Endothelial cell of umbilical vein (primary cell): ENCODE data around the gene JCAD. TPM values are rescaled to one million over a fixed set of nuclear protein-coding genes. Genes with fewer than 3 reads are reported as not detected.

Experiments used
- BruUV-seq: library from RNA; stranded (reverse); fragments of 400-500 nt; replicated peaks from 2 replicates; lab custom pipeline; 2021; lab: Mats Ljungman, UMichigan
- CTCF ChIA-PET: fragments of 300-600, 350-600 bp; sonication (Branson Sonifier 250); formaldehyde crosslinking; loops from one replicate; lab custom pipeline; 2021; ENCODE audit warnings: antibody characterized with exemption, inconsistent platforms; lab: Charles Lee
- POLR2A ChIA-PET: fragments of 300-600, 350-600 bp; sonication (Branson Sonifier 250); formaldehyde crosslinking; loops from one replicate; lab custom pipeline; 2021; ENCODE audit warnings: antibody characterized with exemption, inconsistent platforms; lab: Charles Lee
- DNase-seq: peaks from one replicate; pipeline ENCODE4 v3.0.0-alpha.2; 2011; ENCODE audit warnings: low read depth, low spot score
- FAIRE-seq: peaks from 2 replicates; lab custom pipeline; 2011; peaks lifted over from hg19 to GRCh38; lab: Jason Lieb, UNC
- H2AFZ ChIP-seq: 2 replicates; pipeline ENCODE4 v1.6.0; 2012; ENCODE audit warnings: low read depth, low read length, control low read depth, inconsistent platforms
- H3K27ac ChIP-seq: 2 replicates; pipeline ENCODE4 v1.5.1; 2011; ENCODE audit warnings: low read depth, mild to moderate bottlenecking, control low read depth, low read length, moderate library complexity; ENCODE audit not compliant: insufficient read depth
- H3K27me3 ChIP-seq, 2 experiments: 2 replicates each; pipeline versions ENCODE4 v1.6.0 to v1.6.1; 2011; ENCODE audit warnings: low read length in 2 of 2, mixed read lengths in 1 of 2; ENCODE audit not compliant: control insufficient read depth in 2 of 2, insufficient read depth in 2 of 2
- H3K36me3 ChIP-seq, 2 experiments: 2 replicates in 1 of 2; 3 replicates in 1 of 2; pipeline ENCODE4 v1.5.1; 2011; ENCODE audit warnings: low read length in 2 of 2, mild to moderate bottlenecking in 1 of 2, moderate library complexity in 1 of 2; ENCODE audit not compliant: control insufficient read depth in 2 of 2, insufficient read depth in 2 of 2; ENCODE audit errors: extremely low read depth in 1 of 2
- H3K4me1 ChIP-seq: 3 replicates; pipeline ENCODE4 v1.5.1; 2011; ENCODE audit warnings: mild to moderate bottlenecking, low read length; ENCODE audit not compliant: control insufficient read depth, insufficient read depth; ENCODE audit errors: extremely low read depth
- H3K4me2 ChIP-seq: 2 replicates; pipeline ENCODE4 v1.6.1; 2011; ENCODE audit warnings: low read length, control low read depth, mixed read lengths; ENCODE audit not compliant: insufficient read depth
- H3K4me3 ChIP-seq, 3 experiments: fragments of 200-600 bp in 1 of 3; sonication (generic), shearing (Covaris generic) in 1 of 3; replicated peaks in 1 of 3; 2 replicates each; pipeline ENCODE4 v1.5.1; 2011 to 2016; ENCODE audit warnings: control low read depth in 3 of 3, low read length in 3 of 3, mild to moderate bottlenecking in 2 of 3, inconsistent platforms in 1 of 3, low read depth in 1 of 3, moderate library complexity in 1 of 3; ENCODE audit not compliant: insufficient read depth in 1 of 3
- H3K79me2 ChIP-seq: 2 replicates; pipeline ENCODE4 v1.6.0; 2012; ENCODE audit warnings: low read length, inconsistent platforms; ENCODE audit not compliant: control insufficient read depth, insufficient read depth
- H3K9ac ChIP-seq: replicated peaks from 2 replicates; pipeline ENCODE3; 2011; ENCODE audit warnings: low read length, control low read depth; ENCODE audit not compliant: insufficient read depth; ENCODE audit errors: extremely low read depth
- H3K9me1 ChIP-seq: replicated peaks from 3 replicates; pipeline ENCODE4 v1.6.0; 2011; ENCODE audit warnings: mild to moderate bottlenecking, low read length; ENCODE audit not compliant: control insufficient read depth, insufficient read depth; ENCODE audit errors: extremely low read depth
- H3K9me3 ChIP-seq: replicated peaks from 2 replicates; pipeline ENCODE4 v1.5.1; 2012; ENCODE audit warnings: low read length, inconsistent platforms; ENCODE audit not compliant: control insufficient read depth, insufficient read depth
- H4K20me1 ChIP-seq: replicated peaks from 2 replicates; pipeline ENCODE3; 2011; ENCODE audit warnings: mild to moderate bottlenecking, low read length; ENCODE audit not compliant: control insufficient read depth, insufficient read depth; ENCODE audit errors: extremely low read depth
- EZH2 ChIP-seq: IDR thresholded peaks from 2 replicates; pipeline ENCODE4 v1.6.1; 2012; ENCODE audit warnings: borderline replicate concordance, low read depth, mild to moderate bottlenecking, moderate library complexity, low read length, inconsistent platforms; ENCODE audit not compliant: severe bottlenecking
- FOS ChIP-seq: IDR thresholded peaks from 2 replicates; pipeline ENCODE4 v1.6.1; 2011; ENCODE audit warnings: mild to moderate bottlenecking, low read length, moderate library complexity, borderline replicate concordance; ENCODE audit not compliant: insufficient read depth
- GATA2 ChIP-seq: IDR thresholded peaks from 2 replicates; pipeline ENCODE4 v1.7.0; 2011; ENCODE audit warnings: low read depth, mild to moderate bottlenecking, moderate library complexity, mixed read lengths, low read length; ENCODE audit not compliant: insufficient read length, insufficient read depth
- JUN ChIP-seq: IDR thresholded peaks from 2 replicates; pipeline ENCODE4 v1.6.1; 2011; ENCODE audit warnings: borderline replicate concordance, low read depth; ENCODE audit not compliant: insufficient read length, insufficient read depth
- MYC ChIP-seq: IDR thresholded peaks from one replicate; pipeline ENCODE4 v1.6.1; 2011; ENCODE audit warnings: mild to moderate bottlenecking, low read depth, low read length
- POLR2A ChIP-seq: IDR thresholded peaks from 2 replicates; pipeline ENCODE4 v1.6.1; 2012; ENCODE audit warnings: low read depth, mild to moderate bottlenecking, control low read depth, low read length
- POLR2AphosphoS5 ChIP-seq: IDR thresholded peaks from 2 replicates; pipeline ENCODE4 v1.6.1; 2012; ENCODE audit warnings: low read depth, mild to moderate bottlenecking, control low read depth, low read length, moderate library complexity; ENCODE audit not compliant: insufficient read depth
- dilution Hi-C: fragments of 300-500 bp; cut with MboI; formaldehyde crosslinking; loops from one replicate; pipeline ENCODE4 v1.15.0; 2019; ENCODE audit warnings: low sequenced_read_pairs; ENCODE audit not compliant: extremely low pct_ligation_motif_present
- intact Hi-C: fragments of 100-400 bp; cut with micrococcal nuclease; formaldehyde crosslinking; loops from one replicate; pipeline ENCODE4 v1.10.0; 2022
- polyA plus RNA-seq, 4 experiments: library from polyadenylated mRNA; depleted of rRNA in 3 of 4; stranded (reverse) in 3 of 4; unstranded in 1 of 4; fragments of >200 nt; gene quantifications; 2 replicates each; pipeline versions ENCODE4 v1.2.1 to v1.2.3, GENCODE V29; 2011 to 2012; ENCODE audit warnings: missing spikeins in 1 of 4
- total RNA-seq: library from RNA; stranded (reverse); gene quantifications from 2 replicates; pipeline ENCODE4 v1.2.3, GENCODE V29; 2021
- TF ChIP-seq, protein P1 (sequence below), 2 donors: IDR thresholded peaks; 1 replicate in 1 of 2; 2 replicates in 1 of 2; pipeline ENCODE4 v1.5.1; 2011; ENCODE audit warnings: low read length in 2 of 2, mild to moderate bottlenecking in 2 of 2, moderate library complexity in 2 of 2, control low read depth in 1 of 2, inconsistent platforms in 1 of 2, low read depth in 1 of 2; ENCODE audit not compliant: insufficient read depth in 1 of 2; ENCODE audit errors: extremely low read depth in 1 of 2
- TF ChIP-seq, protein P2 (sequence below): IDR thresholded peaks from 2 replicates; pipeline ENCODE4 v1.6.1; 2011; ENCODE audit not compliant: insufficient read depth, insufficient read length

JCAD gene
- total and polyA plus RNA-seq, 2 donors (not counting 3 experiments of a cell fraction or from before 2014, with no cell fraction given): 17.5 to 76.3 TPM

GRCh38 chr10:30088178-30088577 lies 28.8 kb upstream of the JCAD start:
- ChIA-PET CTCF (interaction anchor here (1.7 kb wide), 1 partner anchor 85 kb away, joined by 3 read pairs; no protein-coding TSS in a partner anchor), POLR2A (no interaction called here)
- H3K4me2 ChIP-seq: no peak overlapping the region
- DNase-seq: no peak
- H2AFZ ChIP-seq: no peak overlapping the region
- no peak overlapping the region for H3K27ac ChIP-seq
- H3K4me1 ChIP-seq: no peaks in the 10 kb centered on the region
- FAIRE-seq: no peak
- H3K36me3 ChIP-seq: no peaks in the 10 kb centered on the region
- no TSS peak for BruUV-seq
- H3K9ac ChIP-seq: no peak overlapping the region
- intact Hi-C loops: no loop called here
- TF ChIP-seq, protein P1, sequence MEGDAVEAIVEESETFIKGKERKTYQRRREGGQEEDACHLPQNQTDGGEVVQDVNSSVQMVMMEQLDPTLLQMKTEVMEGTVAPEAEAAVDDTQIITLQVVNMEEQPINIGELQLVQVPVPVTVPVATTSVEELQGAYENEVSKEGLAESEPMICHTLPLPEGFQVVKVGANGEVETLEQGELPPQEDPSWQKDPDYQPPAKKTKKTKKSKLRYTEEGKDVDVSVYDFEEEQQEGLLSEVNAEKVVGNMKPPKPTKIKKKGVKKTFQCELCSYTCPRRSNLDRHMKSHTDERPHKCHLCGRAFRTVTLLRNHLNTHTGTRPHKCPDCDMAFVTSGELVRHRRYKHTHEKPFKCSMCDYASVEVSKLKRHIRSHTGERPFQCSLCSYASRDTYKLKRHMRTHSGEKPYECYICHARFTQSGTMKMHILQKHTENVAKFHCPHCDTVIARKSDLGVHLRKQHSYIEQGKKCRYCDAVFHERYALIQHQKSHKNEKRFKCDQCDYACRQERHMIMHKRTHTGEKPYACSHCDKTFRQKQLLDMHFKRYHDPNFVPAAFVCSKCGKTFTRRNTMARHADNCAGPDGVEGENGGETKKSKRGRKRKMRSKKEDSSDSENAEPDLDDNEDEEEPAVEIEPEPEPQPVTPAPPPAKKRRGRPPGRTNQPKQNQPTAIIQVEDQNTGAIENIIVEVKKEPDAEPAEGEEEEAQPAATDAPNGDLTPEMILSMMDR (IDR thresholded peaks at IDR 0.05; ENCODE audit: extremely low read depth in 1 of 2, insufficient read depth in 1 of 2, low read depth in 1 of 2, low read length in 2 of 2): no peak
- TF ChIP-seq GATA2 (no peak), EZH2 (no peak), POLR2AphosphoS5 (no peak)
- peaks cover 4 to 7% of the 10 kb centered on the region in 2 experiments for H3K27me3 ChIP-seq
- H3K79me2 ChIP-seq: no peaks in the 10 kb centered on the region
- no peaks in the 10 kb centered on the region for H3K9me3 ChIP-seq
- no peaks in the 10 kb centered on the region for H3K9me1 ChIP-seq
- dilution Hi-C loops: no loop called here
- no peaks in the 10 kb centered on the region for H4K20me1 ChIP-seq
- no peak overlapping the region for H3K4me3 ChIP-seq

DNA sequence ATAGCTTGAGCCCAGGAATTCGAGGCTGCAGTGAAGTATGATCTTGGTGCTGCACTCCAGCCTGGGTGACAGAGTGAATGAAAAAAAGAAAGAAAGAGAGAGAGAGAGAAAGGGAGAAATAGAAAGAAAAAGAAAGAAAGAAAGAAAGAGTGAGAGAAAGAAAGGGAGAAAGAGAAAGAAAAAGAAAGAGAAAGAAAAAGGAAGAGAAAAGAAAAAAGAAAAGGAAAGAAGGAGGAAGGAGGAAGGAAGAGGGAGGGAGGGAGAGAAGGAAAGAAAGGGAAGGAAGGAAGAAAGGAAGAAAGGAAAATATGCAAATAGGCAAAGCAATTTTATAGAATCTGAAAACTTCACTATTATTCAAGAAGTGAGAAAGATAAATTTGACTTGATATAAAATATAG lies 24.5 kb upstream of the JCAD start:
- ChIA-PET POLR2A (no interaction called here), CTCF (interaction anchor here (0.9 kb wide), 1 partner anchor 15 kb away, joined by 3 read pairs; no protein-coding TSS in a partner anchor)
- intact Hi-C loops: no loop called here
- no peaks in the 10 kb centered on the region for H3K36me3 ChIP-seq
- DNase-seq: no peak
- H3K4me1 ChIP-seq: no peaks in the 10 kb centered on the region
- H3K9ac ChIP-seq: no peak overlapping the region
- dilution Hi-C loops: no loop called here
- no peaks in the 10 kb centered on the region for H4K20me1 ChIP-seq
- H3K79me2 ChIP-seq: no peaks in the 10 kb centered on the region
- H3K27me3 ChIP-seq: peaks cover 4 to 7% of the 10 kb centered on the region in 2 experiments
- H3K4me3 ChIP-seq: no peak overlapping the region
- no peak overlapping the region for H2AFZ ChIP-seq
- no TSS peak for BruUV-seq
- H3K27ac ChIP-seq: no peak overlapping the region
- H3K4me2 ChIP-seq: no peak overlapping the region
- H3K9me3 ChIP-seq: no peaks in the 10 kb centered on the region
- no peaks in the 10 kb centered on the region for H3K9me1 ChIP-seq
- no peak for FAIRE-seq
- no peak for TF ChIP-seq FOS
- no peak for TF ChIP-seq POLR2AphosphoS5
- no peak for TF ChIP-seq GATA2
- no peak for TF ChIP-seq JUN
- no peak for TF ChIP-seq MYC
- TF ChIP-seq, protein P1 (IDR thresholded peaks at IDR 0.05; ENCODE audit: extremely low read depth in 1 of 2, insufficient read depth in 1 of 2, low read depth in 1 of 2, low read length in 2 of 2): no peak
- TF ChIP-seq EZH2: no peak
- TF ChIP-seq, protein P2, sequence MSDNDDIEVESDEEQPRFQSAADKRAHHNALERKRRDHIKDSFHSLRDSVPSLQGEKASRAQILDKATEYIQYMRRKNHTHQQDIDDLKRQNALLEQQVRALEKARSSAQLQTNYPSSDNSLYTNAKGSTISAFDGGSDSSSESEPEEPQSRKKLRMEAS: no peak
- no peak for TF ChIP-seq POLR2A
